Lower lobe of right lung (tissue), 2 donors: Measurements from ENCODE around the gene ORC1. TPM values are rescaled to one million over a fixed set of nuclear protein-coding genes. Genes with fewer than 3 reads are reported as not detected.

Experiments used
- ATAC-seq, 2 donors: fragments of 200-7000 bp; cut with Tn5 transposase; one replicate each; pipeline ENCODE4 v1.9.1; 2020 to 2022; ENCODE audit warnings: mild to moderate bottlenecking in 2 of 2, moderate library complexity in 2 of 2
- DNase-seq: peaks from one replicate; pipeline ENCODE4 v3.0.0-alpha.2; 2020
- H3K27ac ChIP-seq: fragments of 200-600 bp; one replicate; pipeline ENCODE4 v1.8.0; 2022
- H3K27me3 ChIP-seq: fragments of 200-600 bp; one replicate; pipeline ENCODE4 v1.8.0; 2022; ENCODE audit warnings: low read depth
- H3K36me3 ChIP-seq: fragments of 200-600 bp; one replicate; pipeline ENCODE4 v1.8.0; 2022; ENCODE audit warnings: mild to moderate bottlenecking
- H3K4me1 ChIP-seq: fragments of 200-600 bp; one replicate; pipeline ENCODE4 v1.8.0; 2022
- H3K4me3 ChIP-seq: fragments of 200-600 bp; one replicate; pipeline ENCODE4 v1.8.0; 2022; ENCODE audit warnings: mild to moderate bottlenecking
- H3K9me3 ChIP-seq: fragments of 200-600 bp; one replicate; pipeline ENCODE4 v1.8.0; 2022
- CTCF ChIP-seq: fragments of 200-600 bp; IDR thresholded peaks from one replicate; pipeline ENCODE4 v1.8.0; 2022; ENCODE audit warnings: antibody characterized with exemption, mild to moderate bottlenecking
- intact Hi-C: fragments of 100-400 bp; cut with DNase I; formaldehyde crosslinking; loops from one replicate; pipeline ENCODE4 v1.11.0; 2022
- total RNA-seq: library from RNA; stranded (reverse); fragmentation: NEBNext Ultra II Directional; extraction: Animal tissue kit (Norgen Biotek cat#: 25700); gene quantifications from one replicate; pipeline ENCODE4 v1.2.1, GENCODE V29; 2021
- donor health status: DM: no; HTN: yes; CAD: no; lungs with severe emphysema.

ORC1 gene
- total RNA-seq, 1 donor from 2014 or later = 0.68 TPM

- DNase-seq = no peak
- no peaks in the 10 kb centered on the region for H3K4me1 ChIP-seq
- no peaks in the 10 kb centered on the region for H3K27me3 ChIP-seq
- no peaks in the 10 kb centered on the region for H3K9me3 ChIP-seq
- intact Hi-C loops = no loop called here
- no peak overlapping the region for H3K4me3 ChIP-seq
- TF ChIP-seq CTCF = no peak
- peaks cover 78% of the 10 kb centered on the region for H3K36me3 ChIP-seq
- ATAC-seq = no peak
- H3K27ac ChIP-seq = no peak overlapping the region
Measured at GRCh38 chr1:52435211-52435610, 31.0 kb upstream of the ORC1 start.

GRCh38 chr1:52432807-52433206, 28.6 kb upstream of the ORC1 start:
- Histone ChIP-seq H3K27me3 (no peaks in the 10 kb centered on the region), H3K4me3 (no peak overlapping the region), H3K36me3 (peaks cover 84% of the 10 kb centered on the region), H3K4me1 (no peaks in the 10 kb centered on the region), H3K27ac (no peak overlapping the region), H3K9me3 (no peaks in the 10 kb centered on the region)
- no peak for ATAC-seq
- intact Hi-C loops = no loop called here
- no peak for TF ChIP-seq CTCF
- no peak for DNase-seq

- no peaks in the 10 kb centered on the region for H3K4me1 ChIP-seq
- no peaks in the 10 kb centered on the region for H3K9me3 ChIP-seq
- ATAC-seq (no peak), DNase-seq (no peak)
- H3K27me3 ChIP-seq = no peaks in the 10 kb centered on the region
- H3K4me3 ChIP-seq = no peak overlapping the region
- peaks cover 77% of the 10 kb centered on the region for H3K36me3 ChIP-seq
- no peak for TF ChIP-seq CTCF
- intact Hi-C loops = no loop called here
- no peak overlapping the region for H3K27ac ChIP-seq
Measured at GRCh38 chr1:52427152-52427551, 22.9 kb upstream of the ORC1 start.

- Histone ChIP-seq H3K36me3 (peaks cover 77% of the 10 kb centered on the region), H3K4me1 (no peaks in the 10 kb centered on the region), H3K9me3 (no peaks in the 10 kb centered on the region), H3K27me3 (no peaks in the 10 kb centered on the region), H3K4me3 (no peak overlapping the region), H3K27ac (no peak overlapping the region)
- intact Hi-C loops = no loop called here
- no peak for TF ChIP-seq CTCF
- no peak for DNase-seq
- ATAC-seq = no peak
Measured at GRCh38 chr1:52426371-52426770, 22.1 kb upstream of the ORC1 start.

- H3K27ac ChIP-seq = no peak overlapping the region
- no peak for TF ChIP-seq CTCF
- H3K4me3 ChIP-seq = no peak overlapping the region
- no peaks in the 10 kb centered on the region for H3K27me3 ChIP-seq
- intact Hi-C loops = no loop called here
- DNase-seq = no peak
- peaks cover 77% of the 10 kb centered on the region for H3K36me3 ChIP-seq
- no peaks in the 10 kb centered on the region for H3K4me1 ChIP-seq
- ATAC-seq = no peak
- no peaks in the 10 kb centered on the region for H3K9me3 ChIP-seq
Measured at GRCh38 chr1:52424813-52425212, 20.6 kb upstream of the ORC1 start.

- no peak for DNase-seq
- no peaks in the 10 kb centered on the region for H3K9me3 ChIP-seq
- TF ChIP-seq CTCF = no peak
- intact Hi-C loops = no loop called here
- no peak overlapping the region for H3K4me3 ChIP-seq
- no peaks in the 10 kb centered on the region for H3K4me1 ChIP-seq
- H3K27ac ChIP-seq = no peak overlapping the region
- H3K27me3 ChIP-seq = no peaks in the 10 kb centered on the region
- ATAC-seq = peak in 1 of 2 donors; percentile 32
- peaks cover 77% of the 10 kb centered on the region for H3K36me3 ChIP-seq
Measured at GRCh38 chr1:52424231-52424636, 20.0 kb upstream of the ORC1 start.
